Bronchial epithelial cell (primary cell): Measurements from ENCODE around the gene NR3C1. TPM values are rescaled to one million over a fixed set of nuclear protein-coding genes. Genes with fewer than 3 reads are reported as not detected.

ENCODE experiments used
- DNase-seq: peaks from one replicate; pipeline ENCODE4 v3.0.0-alpha.2; 2010; ENCODE audit warnings: low read depth
- FAIRE-seq: peaks from 2 replicates; lab custom pipeline; 2011; peaks lifted over from hg19 to GRCh38; lab: Jason Lieb, UNC
- H3K27me3 ChIP-seq: 2 replicates; pipeline ENCODE4 v1.5.1; 2011; ENCODE audit warnings: low read length; ENCODE audit not compliant: control insufficient read depth, insufficient read depth
- H3K36me3 ChIP-seq: 2 replicates; pipeline ENCODE4 v1.5.1; 2011; ENCODE audit warnings: low read length; ENCODE audit not compliant: control insufficient read depth, insufficient read depth
- H3K4me3 ChIP-seq: 2 replicates; pipeline ENCODE4 v1.5.1; 2011; ENCODE audit warnings: mild to moderate bottlenecking, low read depth, low read length, control low read depth
- total RNA-seq: library from RNA; depleted of rRNA; stranded (reverse); fragments of >200 nt; gene quantifications from 2 replicates; pipeline ENCODE4 v1.2.1, GENCODE V29; 2014
- TF ChIP-seq, protein P1 (sequence below): IDR thresholded peaks from 2 replicates; pipeline ENCODE4 v1.5.1; 2011; ENCODE audit warnings: mild to moderate bottlenecking, moderate library complexity, low read length, control low read depth, inconsistent platforms; ENCODE audit not compliant: insufficient read depth, severe bottlenecking

Gene NR3C1
- total RNA-seq, 1 donor from 2014 or later: 41.9 TPM

GRCh38 chr5:143248391-143248790 lies 155.1 kb downstream of the NR3C1 start:
- FAIRE-seq (no peak), DNase-seq (no peak)
- Histone ChIP-seq H3K36me3 (no peaks in the 10 kb centered on the region), H3K27me3 (no peaks in the 10 kb centered on the region), H3K4me3 (no peak overlapping the region)
- TF ChIP-seq, protein P1, sequence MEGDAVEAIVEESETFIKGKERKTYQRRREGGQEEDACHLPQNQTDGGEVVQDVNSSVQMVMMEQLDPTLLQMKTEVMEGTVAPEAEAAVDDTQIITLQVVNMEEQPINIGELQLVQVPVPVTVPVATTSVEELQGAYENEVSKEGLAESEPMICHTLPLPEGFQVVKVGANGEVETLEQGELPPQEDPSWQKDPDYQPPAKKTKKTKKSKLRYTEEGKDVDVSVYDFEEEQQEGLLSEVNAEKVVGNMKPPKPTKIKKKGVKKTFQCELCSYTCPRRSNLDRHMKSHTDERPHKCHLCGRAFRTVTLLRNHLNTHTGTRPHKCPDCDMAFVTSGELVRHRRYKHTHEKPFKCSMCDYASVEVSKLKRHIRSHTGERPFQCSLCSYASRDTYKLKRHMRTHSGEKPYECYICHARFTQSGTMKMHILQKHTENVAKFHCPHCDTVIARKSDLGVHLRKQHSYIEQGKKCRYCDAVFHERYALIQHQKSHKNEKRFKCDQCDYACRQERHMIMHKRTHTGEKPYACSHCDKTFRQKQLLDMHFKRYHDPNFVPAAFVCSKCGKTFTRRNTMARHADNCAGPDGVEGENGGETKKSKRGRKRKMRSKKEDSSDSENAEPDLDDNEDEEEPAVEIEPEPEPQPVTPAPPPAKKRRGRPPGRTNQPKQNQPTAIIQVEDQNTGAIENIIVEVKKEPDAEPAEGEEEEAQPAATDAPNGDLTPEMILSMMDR: no peak

- TF ChIP-seq, protein P1: no peak
- Histone ChIP-seq H3K36me3 (no peaks in the 10 kb centered on the region), H3K27me3 (no peaks in the 10 kb centered on the region), H3K4me3 (no peak overlapping the region)
- DNase-seq (no peak), FAIRE-seq (no peak)
Measured at GRCh38 chr5:143247134-143247815, 156.2 kb downstream of the NR3C1 start.

DNA sequence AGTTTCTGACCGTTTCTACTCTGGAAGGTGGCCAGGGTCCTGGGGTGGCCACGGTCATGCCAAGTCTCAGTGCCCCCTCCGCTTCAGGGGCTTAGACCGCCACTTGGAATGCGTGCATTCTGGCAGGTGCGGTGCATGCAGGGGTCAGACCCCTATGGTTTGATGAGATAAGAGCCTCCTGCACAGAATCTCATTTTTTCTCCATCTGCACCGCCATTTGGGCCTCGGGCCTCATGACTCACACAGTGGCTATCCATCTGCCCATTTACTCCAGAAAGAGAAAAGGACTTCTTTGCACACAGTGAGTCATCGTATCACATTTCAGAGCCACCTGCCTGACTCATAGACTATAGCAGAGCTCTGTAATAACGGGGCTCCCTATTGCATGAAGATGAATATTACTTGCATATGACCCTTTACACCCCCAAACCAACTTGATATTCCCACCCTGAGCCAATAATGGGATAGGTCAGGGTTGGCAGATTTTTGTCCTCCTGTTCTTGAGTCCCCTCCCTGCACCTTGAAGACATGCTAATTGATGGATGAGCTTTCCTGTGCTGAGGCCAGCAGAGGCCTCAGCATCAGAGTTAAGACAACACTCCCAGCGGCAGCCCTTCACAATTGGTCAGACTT lies 157.4 kb downstream of the NR3C1 start:
- DNase-seq (peak; percentile 98), FAIRE-seq (peak; percentile 86)
- H3K4me3 ChIP-seq: no peak overlapping the region
- H3K36me3 ChIP-seq: no peaks in the 10 kb centered on the region
- H3K27me3 ChIP-seq: no peaks in the 10 kb centered on the region
- TF ChIP-seq, protein P1: no peak

DNA sequence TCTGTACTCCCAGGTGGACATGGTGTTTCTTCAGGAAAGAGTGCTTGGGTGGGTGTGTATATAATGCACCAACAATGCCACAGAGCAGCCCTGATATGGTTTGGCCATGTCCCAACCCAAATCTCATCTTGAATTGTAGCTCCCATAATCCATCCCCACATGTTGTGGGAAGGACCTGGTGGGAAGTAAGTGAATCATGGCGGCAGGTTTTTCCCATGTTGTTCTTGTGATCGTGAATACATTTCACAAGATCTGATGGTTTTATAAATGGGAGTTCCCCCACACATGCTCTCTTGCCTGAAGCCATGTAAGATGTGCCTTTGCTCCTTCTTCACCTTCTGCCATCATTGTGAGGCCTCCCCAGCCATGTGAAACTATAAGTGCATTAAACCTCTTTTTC lies 158.5 kb downstream of the NR3C1 start:
- no peaks in the 10 kb centered on the region for H3K36me3 ChIP-seq
- DNase-seq (peak; percentile 49), FAIRE-seq (no peak)
- H3K4me3 ChIP-seq: no peak overlapping the region
- H3K27me3 ChIP-seq: no peaks in the 10 kb centered on the region
- TF ChIP-seq, protein P1: no peak

GRCh38 chr5:143244000-143244736 lies 159.3 kb downstream of the NR3C1 start:
- Histone ChIP-seq H3K36me3 (no peaks in the 10 kb centered on the region), H3K4me3 (no peak overlapping the region), H3K27me3 (no peaks in the 10 kb centered on the region)
- FAIRE-seq (peak; percentile 99), DNase-seq (peak; percentile 97)
- TF ChIP-seq, protein P1: no peak
